Activated CD8-positive, alpha-beta memory T cell treated with anti-CD3 and anti-CD28 coated beads for 4 hours (primary cell): ENCODE results near the gene TMEM218.

Experiments
- DNase-seq, 2 donors: peaks; one replicate each; pipeline ENCODE4 v3.0.0-alpha.2; 2020; ENCODE audit warnings: low read depth in 2 of 2

The TMEM218 gene

GRCh38 chr11:125129316-125129993 lies 18.0 kb upstream of the TMEM218 start:
- DNase-seq, result no peak

- DNase-seq, result no peak
These were observed 17.0 kb upstream of the TMEM218 start for GRCh38 chr11:125128450-125128849.

- no peak for DNase-seq
These were observed 13.2 kb upstream of the TMEM218 start for GRCh38 chr11:125124618-125124992.

- no peak for DNase-seq
These were observed 12.7 kb upstream of the TMEM218 start for GRCh38 chr11:125123947-125124617.

- DNase-seq, result no peak
These were observed 11.9 kb upstream of the TMEM218 start for GRCh38 chr11:125123194-125123946.

GRCh38 chr11:125117429-125117828 lies 6.0 kb upstream of the TMEM218 start:
- no peak for DNase-seq

- DNase-seq, result no peak
These were observed 3.1 kb upstream of the TMEM218 start for GRCh38 chr11:125114518-125114917.

GRCh38 chr11:125112208-125112604 lies 780 bp upstream of the TMEM218 start:
- no peak for DNase-seq

- no peak for DNase-seq
These were observed 454 bp downstream of the TMEM218 start for GRCh38 chr11:125111001-125111342.

- no peak for DNase-seq
These were observed 920 bp downstream of the TMEM218 start for GRCh38 chr11:125110506-125110905.

- DNase-seq, result no peak
These were observed 3.0 kb downstream of the TMEM218 start for GRCh38 chr11:125108469-125108868.

- no peak for DNase-seq
These were observed 5.5 kb downstream of the TMEM218 start for GRCh38 chr11:125105926-125106325.

GRCh38 chr11:125102510-125102909 lies 8.9 kb downstream of the TMEM218 start:
- DNase-seq, result no peak

- no peak for DNase-seq
These were observed 9.4 kb downstream of the TMEM218 start for GRCh38 chr11:125102025-125102424.

- no peak for DNase-seq
These were observed 9.8 kb downstream of the TMEM218 start for GRCh38 chr11:125101596-125101995.

GRCh38 chr11:125100136-125100535 lies 11.3 kb downstream of the TMEM218 start:
- DNase-seq, result no peak

- DNase-seq, result no peak
These were observed 16.7 kb downstream of the TMEM218 start for GRCh38 chr11:125094731-125095130.

GRCh38 chr11:125093502-125093901 lies 17.9 kb downstream of the TMEM218 start:
- DNase-seq, result no peak

- DNase-seq, result no peak
These were observed 18.8 kb downstream of the TMEM218 start for GRCh38 chr11:125092669-125093068.

GRCh38 chr11:125091877-125092664 lies 19.4 kb downstream of the TMEM218 start:
- DNase-seq, result no peak

- DNase-seq, result no peak
These were observed 20.1 kb downstream of the TMEM218 start for GRCh38 chr11:125091247-125091876.

- no peak for DNase-seq
These were observed 20.6 kb downstream of the TMEM218 start for GRCh38 chr11:125090816-125091215.
